Stimulated activated CD4-positive, alpha-beta T cell treated with anti-CD3 and anti-CD28 coated beads, Interleukin-15, amount 100 ng/mL, for 24 hours (primary cell): ENCODE measurements around the gene GRK7.
"Not testable (repeated sequence)": the region's sequence is repeated elsewhere in the genome, so short reads cannot be mapped to it uniquely, and the experiment has no call there.

ENCODE experiments used
- DNase-seq: peaks from one replicate; pipeline ENCODE4 v3.0.0-alpha.2; 2020

The GRK7 gene

GRCh38 chr3:141764045-141764444, 837 bp downstream of the GRK7 start:
- no peak for DNase-seq

DNA sequence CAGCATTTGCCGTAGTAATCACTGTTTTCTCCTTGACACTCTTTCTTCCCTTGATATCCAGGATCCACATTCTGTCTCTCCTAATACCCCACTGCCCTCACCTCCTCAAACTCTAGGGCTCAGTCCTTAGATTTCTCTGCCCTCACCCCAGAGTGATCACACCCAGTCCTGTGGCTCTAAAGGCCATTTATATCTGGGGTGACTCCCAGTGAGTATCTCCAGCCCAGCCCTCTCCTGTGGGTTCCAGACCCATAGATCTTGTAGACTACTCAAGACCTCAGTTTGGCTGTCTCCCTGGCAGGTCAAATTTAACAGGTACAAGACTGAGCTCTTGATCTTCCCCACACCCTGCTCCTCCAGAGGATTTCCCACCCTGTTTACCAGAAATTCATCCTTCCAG, 1.3 kb downstream of the GRK7 start:
- DNase-seq = no peak

GRCh38 chr3:141764986-141765385, 1.8 kb downstream of the GRK7 start:
- no peak for DNase-seq

DNA sequence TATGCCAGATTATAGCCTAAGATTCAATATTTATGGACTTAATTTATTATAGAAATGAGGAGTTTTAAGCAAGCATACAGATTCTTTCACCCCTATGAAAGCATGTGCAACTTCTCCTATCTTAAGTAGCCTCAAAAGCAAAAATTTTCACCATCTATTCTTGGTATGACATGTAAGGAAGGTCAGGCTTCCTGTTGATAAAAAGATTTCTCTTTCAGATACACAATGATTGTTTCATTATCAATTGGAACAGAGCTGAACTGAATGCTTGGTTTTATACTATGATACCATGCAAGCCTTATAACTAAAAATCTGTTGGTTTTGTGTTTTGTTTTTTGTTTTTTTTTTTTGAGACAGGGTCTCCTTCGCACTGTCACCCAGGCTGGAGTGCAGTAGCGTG, 3.9 kb downstream of the GRK7 start:
- no peak for DNase-seq

GRCh38 chr3:141769221-141769894, 6.2 kb downstream of the GRK7 start:
- no peak for DNase-seq

GRCh38 chr3:141773676-141774075, 10.5 kb downstream of the GRK7 start:
- no peak for DNase-seq

DNA sequence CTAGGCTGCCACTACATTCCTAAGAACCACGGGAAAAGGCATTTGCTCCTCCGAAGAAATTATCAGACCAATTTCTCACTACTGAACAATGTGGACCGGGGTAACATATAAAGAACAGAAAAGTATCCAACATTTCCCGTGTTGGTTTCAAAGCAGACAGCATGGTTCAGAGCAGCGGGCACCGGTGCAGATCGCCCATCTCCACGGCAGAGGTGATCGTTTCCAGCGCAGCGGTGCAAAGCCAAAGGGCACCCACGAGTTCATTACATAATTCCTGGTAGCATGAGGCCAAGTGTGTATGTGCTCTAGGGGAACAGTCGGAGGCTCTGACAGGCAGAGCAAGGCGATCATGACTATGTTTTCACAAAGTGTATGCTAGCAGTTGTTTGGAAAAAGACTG, 13.2 kb downstream of the GRK7 start:
- no peak for DNase-seq

DNA sequence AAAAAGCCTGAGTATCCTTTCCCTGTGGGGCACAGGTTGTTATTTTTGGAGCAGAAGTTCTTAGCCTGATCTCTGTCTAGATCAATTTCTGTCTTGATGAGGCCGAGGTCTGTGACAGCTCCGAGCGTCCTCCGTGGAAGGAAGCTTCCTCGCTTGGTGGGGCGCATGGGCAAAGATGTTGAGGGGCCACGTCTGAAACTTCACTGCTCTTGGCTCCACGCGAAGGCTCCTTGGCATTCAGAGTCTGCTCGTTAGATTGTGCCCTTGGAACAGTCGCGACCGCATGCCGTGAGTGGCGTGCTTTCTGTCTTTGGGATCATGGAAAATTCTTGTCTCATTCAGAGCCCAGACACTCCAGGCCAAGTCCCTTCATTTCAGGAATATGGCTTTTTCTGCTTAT, 13.7 kb downstream of the GRK7 start:
- DNase-seq = no peak

DNA sequence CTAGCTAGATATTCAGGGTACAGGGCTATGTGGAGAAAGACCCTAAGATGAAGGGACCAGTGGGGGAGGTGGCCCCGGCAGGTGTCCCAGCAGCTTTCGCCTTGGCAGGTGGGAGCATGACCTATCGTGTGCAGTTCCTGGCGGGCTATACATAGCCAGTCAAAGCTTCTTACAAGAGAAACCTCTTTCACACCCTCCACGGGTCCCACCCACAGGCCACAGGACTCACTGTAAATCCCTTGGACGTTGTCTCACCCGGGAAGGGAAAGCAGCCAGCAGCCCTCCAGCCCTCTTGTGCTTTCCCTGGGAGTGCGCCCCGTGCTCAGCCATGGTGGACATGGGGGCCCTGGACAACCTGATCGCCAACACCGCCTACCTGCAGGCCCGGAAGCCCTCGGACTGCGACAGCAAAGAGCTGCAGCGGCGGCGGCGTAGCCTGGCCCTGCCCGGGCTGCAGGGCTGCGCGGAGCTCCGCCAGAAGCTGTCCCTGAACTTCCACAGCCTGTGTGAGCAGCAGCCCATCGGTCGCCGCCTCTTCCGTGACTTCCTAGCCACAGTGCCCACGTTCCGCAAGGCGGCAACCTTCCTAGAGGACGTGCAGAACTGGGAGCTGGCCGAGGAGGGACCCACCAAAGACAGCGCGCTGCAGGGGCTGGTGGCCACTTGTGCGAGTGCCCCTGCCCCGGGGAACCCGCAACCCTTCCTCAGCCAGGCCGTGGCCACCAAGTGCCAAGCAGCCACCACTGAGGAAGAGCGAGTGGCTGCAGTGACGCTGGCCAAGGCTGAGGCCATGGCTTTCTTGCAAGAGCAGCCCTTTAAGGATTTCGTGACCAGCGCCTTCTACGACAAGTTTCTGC, 15.0 kb downstream of the GRK7 start:
- DNase-seq = no peak

- no peak for DNase-seq
These were observed 16.5 kb downstream of the GRK7 start for GRCh38 chr3:141779667-141780066.

- DNase-seq = no peak
These were observed 19.3 kb downstream of the GRK7 start for GRCh38 chr3:141782386-141782932.

DNA sequence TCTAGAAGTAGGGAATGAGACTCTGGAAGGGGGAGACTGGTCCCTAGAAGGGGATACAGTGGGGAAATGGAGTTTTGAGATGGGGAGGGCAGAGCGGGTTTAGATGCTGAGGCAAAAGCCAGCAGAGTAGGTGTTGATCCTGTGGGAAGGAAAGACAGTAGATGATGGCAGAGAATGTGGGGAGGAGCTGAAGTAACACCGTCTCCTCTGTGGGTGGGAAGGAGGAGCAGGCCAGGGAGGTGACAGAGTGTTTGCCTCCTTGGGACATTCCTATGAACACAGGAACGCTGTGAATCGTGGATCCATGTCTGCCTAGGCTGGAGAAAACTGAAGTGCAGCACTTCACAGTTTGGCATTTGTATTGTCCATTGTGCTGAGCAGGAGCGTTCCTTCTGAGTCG, 20.4 kb downstream of the GRK7 start:
- DNase-seq = no peak

GRCh38 chr3:141784096-141784495, 20.9 kb downstream of the GRK7 start:
- DNase-seq = no peak

- no peak for DNase-seq
These were observed 21.3 kb downstream of the GRK7 start for GRCh38 chr3:141784531-141784930.

DNA sequence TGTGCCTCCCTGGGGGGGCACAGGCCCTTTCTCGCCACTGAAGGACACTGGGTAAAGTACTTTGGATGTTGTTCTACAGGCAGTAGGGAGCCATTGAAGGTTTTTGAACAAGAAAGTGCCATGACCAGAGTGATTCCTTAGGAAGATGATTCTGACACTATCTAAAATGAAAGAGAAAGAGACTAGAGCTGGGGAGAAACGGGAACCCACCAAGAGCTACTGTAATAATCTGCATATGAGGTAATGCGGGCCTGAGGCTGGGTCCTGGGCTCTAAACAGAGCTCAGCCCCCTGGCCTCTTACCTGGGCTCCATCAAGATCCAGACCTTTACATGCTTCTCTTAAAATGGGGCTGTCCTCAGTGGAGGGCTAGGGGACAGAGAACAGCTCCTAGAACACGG, 24.9 kb downstream of the GRK7 start:
- DNase-seq = no peak

- not testable (repeated sequence) for DNase-seq
These were observed 25.5 kb downstream of the GRK7 start for GRCh38 chr3:141788750-141789149.

GRCh38 chr3:141789281-141789680, 26.1 kb downstream of the GRK7 start:
- no peak for DNase-seq

GRCh38 chr3:141790171-141790570, 27.0 kb downstream of the GRK7 start:
- DNase-seq = no peak

DNA sequence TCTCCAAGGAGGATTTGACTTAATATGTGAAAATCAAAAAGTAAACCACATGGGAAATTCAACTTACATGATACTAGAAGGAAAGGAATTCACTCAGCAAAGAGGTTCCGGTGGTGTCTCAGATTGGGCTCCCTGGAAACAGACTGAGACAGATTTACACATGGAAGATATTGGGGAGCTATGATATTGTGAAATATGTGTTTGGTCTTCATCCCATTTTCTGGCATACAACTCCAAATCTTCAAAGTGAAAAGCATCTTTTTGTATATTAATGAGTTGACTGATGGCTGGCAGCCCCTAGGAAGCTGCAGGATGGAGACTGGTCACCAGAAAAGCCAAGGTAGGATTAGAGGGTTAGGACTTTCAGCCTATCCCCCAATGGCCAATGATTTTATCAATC, 29.3 kb downstream of the GRK7 start:
- DNase-seq = no peak

- no peak for DNase-seq
These were observed 30.5 kb downstream of the GRK7 start for GRCh38 chr3:141793476-141794260.

DNA sequence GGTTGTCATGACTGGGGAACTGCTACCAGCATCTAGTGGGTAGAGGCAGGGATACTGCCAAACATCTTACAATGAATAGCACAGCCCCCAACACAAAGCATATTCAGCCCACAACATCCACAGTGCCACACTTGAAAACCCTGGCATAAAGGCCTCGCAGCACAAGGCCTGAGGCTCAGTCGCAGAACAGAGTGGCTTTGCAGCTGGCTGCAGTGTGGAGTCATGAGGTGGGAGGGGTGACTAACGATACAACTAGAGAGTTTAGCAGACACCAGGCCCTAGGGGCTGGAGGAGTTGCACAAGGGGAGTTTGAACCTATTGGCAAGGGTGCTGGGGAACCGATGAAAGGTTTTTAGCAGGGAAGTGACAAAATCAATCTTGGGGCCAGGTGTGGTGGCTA, 32.1 kb downstream of the GRK7 start:
- peak; percentile 46 for DNase-seq

GRCh38 chr3:141795741-141796080, 32.5 kb downstream of the GRK7 start:
- DNase-seq = no peak

DNA sequence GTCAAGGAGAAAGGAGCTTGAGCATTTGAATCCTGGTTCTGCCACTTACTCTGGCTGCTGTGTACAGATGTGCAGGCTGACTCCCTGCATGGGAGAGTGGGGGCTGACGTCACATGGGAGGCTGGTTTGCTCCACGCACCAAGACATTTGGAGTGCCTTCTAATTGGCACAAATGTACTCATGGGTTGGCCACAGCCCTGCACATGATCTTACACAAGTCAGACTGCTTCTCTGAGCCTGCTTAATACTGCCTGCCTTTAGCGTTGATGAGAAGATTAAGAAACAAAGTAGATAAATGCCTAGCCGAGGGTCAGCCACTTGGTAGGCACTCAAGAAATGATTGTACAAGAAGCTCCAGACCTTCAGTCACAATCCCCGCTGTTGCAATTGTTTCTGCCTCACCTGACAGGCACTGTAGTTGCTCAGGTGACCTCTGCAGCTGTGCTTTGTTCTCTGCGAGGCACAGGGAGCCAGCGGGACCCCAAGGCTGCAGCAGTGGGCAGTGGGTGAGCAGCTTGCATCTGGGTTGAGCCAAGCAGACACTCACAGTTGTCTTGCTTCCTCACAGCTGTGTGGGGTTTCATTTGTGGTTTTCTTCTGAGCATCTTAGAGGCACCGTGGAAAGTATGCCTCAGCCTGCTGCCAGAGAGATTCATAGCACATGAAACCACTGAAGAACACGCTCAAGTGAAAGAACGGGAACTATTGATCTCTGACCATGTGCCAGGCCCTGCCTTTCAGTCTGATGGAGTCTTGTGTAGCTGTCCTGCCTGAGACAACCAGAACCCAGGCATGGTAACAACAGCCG, 33.1 kb downstream of the GRK7 start:
- DNase-seq = peak; percentile 86
